ENCODE data around the gene SDC3.

SDC3 gene

DNA sequence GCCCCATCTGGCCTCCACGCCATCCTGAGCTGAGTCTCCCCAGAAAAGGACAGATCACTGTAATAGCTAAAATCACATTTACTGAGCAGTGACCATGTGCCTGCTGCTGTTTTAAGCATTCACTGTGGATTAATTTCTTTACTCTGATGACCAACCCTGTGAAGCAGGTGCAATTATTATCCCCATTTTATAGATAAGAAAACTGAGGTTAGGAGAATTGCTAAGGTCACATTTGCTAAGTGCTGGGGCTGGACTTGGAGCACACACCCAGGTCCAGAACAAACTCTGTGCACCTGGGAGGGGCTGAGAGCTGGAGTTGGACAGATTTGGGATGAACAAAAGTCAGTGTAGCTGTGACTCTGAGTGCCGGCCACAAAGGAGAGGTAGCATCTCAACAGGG, 58.0 kb downstream of the SDC3 start:
- DNase-seq (ENCODE audit: low read depth in 2 of 2): no peak

DNA sequence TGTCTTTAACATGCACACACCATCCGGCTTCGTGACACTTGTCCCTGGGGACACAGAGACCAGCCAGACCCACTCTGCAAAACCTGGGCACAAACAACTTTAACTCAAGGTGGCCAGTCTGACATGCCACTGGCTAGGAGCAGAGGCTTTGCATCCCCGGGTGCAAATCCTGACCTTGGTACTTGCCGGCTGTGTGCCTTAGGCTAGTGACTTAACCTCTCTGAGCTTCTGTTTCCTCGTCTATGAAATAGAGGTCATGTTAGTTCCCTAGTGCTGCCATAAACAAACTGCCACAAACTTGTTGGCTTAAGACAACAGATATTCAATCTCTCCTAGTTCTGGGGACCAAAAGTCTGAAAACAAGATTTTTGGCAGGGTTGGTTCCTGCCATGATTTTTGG, 60.4 kb downstream of the SDC3 start:
- no peak for DNase-seq (ENCODE audit: low read depth in 2 of 2)

DNA sequence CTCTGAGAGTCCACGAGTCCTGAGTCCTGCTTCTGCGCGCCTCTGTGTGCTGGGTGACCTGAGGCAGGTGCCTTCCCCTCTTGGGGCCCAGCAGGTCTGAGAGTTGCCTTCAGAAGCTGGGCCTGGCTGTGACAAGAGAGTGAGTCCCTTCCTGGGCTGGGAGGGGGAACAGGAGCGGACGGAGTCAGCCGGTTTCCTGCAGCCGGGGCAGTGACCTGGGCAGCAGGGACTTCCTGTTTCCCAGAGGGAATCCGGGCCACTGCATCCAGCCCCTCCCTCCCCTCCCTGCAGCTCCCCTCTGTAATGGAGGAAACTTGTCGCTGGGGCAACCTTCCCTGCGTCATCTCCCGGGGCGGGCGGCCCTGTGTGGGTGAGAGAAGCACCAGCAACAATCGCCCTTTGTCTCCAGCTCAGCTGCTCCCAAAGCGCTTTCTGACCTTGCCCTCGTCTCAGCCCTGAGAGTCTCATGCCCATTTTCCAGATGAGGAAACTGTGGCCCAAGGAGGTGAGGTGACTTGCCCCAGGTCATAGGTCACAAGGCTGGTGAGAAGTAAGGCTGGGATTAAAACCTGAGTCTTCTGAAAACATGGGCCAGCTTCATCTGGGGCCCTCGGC, 61.1 kb downstream of the SDC3 start:
- DNase-seq (ENCODE audit: low read depth in 2 of 2): no peak

DNA sequence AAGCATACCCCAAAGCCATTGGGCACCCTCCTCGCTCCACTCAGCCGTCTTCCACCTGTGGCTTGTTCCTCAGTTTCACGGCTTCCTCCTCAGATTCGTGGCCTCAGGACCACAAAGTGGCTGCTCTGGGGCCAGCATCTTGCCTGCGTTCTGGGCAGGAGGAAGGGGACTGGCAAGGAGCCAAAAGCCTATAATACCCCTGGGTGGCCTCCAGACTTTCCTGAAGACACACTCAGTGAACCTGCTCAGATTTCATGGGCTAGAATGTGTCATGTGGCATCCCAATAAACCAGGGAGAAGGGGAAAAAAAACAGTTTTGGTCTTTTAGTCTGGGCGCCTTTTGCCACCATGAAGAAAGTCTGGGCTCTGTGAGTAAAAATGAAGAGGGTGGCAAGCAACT, 62.0 kb downstream of the SDC3 start:
- DNase-seq (ENCODE audit: low read depth in 2 of 2): no peak

DNA sequence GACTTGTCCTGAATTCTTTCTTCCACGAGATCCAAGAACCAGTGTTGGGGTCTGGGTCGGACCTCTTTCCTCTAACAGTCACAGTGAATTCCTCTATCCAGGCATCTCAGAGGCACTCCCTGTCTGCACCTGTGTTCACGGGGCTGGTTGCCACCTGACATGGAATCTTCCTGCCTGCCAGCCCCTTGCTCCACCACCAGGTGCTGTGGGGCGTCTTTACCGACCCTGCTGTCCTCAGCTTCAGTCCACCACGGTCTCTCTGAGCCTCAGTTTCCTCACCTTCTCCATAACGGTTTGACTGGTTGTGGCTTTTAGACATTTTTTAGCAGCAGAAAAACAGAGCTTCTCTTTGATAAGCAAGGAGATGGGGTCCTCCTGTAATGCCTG, 62.7 kb downstream of the SDC3 start:
- DNase-seq (ENCODE audit: low read depth in 2 of 2): no peak

DNA sequence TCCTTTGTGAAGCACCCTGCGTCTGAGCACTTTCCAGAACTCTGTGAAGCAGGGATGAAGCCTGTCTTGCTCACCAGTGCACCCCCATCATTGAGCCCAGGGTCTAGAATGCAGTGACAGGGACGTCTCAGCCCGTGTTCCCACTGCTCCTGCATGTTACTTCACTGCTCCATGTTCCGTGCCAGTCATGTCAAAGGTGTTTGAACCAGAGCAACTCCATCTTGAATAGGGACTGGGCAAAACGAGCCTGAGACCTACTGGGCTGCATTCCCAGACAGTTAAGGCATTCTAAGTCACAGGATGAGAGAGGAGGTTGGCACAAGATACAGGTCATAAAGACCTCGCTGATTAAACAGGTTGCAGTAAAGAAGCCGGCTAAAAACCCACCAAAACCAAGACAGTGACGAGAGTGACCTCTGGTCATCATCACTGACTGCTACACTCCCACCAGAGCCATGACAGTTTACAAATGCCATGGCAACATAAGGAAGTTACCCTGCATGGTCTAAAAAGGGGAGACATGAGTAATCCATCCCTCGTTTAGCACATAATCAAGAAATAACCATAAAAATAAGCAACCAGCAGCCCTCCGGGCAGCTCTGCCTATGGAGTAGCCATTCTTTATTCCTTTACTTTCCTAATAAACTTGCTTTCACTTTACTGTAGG, 63.2 kb downstream of the SDC3 start:
- no peak for DNase-seq (ENCODE audit: low read depth in 2 of 2)

DNA sequence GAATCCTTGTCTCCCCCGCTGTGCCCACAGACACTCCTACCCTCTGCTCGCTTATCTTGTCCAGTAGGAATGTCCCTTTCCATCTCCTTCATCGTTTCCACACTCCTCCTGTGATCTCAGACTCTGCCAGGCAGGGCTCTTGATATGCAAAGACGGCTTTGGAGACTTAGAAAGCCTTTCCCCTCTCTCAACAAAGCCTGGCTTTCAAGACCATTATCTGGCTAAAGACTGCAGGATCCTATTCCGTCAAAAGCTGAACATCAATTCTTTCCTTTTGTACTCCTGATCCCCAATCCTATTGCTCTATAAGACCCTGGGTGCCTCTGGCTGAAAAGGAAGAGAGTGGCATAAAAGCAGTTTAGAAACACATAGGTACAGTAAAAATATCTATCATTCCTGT, 63.9 kb downstream of the SDC3 start:
- DNase-seq (ENCODE audit: low read depth in 2 of 2): no peak

DNA sequence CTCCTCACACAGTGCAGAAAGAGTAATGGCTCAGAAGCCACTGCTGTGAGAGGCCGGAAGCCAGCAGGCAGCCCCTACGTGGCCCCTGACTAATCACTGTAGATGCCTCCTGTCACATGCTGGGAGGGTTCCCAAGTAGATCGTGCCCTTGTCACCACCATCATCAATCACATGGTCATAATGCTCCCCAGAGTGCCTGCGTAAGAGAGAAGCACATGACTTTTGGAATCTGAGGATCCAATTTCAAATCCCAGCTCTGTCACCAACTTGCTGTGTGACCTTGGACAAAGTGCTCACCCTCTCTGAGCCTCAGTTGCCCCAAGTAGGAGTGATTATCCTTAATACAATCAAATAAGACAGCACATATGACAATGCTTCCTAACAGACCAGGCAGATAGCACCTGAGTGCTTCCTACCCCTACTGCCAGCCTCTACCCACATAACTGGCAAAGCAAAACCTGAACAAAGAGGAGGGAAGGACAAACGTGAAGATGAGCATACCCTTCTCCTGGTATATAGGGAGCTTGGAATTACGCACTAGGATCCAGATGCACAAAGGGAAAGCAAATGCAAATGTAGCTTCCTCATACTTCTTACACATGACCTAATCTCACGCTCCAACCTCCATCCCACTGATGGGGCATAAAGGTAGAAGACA, 65.7 kb downstream of the SDC3 start:
- DNase-seq (ENCODE audit: low read depth in 2 of 2): no peak

DNA sequence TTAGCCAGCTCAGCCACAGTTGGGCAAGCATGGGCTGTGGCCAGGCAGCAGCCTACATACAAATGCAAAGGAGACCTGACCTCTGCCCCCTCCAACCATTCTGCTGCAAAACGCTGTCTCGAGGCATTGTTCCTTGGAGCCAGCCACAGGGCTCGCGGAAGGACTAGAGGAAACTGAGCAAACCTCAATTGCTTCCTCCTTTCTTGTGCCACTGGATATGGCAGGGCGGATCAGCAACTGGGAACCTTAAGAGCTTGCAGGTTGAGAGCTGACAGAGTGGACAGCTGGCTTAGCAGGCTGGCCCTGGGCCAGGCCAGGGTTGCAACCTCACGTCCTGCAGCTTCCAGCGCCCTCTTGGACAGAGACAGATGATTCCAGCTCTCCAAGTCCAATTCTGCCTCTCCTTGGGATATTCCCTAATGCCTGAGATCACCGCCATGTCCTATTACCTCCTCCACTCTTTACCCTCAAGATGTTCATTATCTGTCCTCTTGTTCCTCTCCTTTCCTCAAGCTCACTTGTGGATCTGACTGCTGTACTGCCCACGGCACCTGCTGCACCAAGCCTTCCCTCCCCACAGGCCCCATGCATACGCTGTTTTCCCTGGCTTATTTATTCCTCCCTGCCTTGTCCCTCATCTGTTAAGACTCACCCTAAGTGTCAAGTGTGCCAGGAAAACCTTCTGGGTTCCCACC, 67.5 kb downstream of the SDC3 start:
- DNase-seq (ENCODE audit: low read depth in 2 of 2): no peak

DNA sequence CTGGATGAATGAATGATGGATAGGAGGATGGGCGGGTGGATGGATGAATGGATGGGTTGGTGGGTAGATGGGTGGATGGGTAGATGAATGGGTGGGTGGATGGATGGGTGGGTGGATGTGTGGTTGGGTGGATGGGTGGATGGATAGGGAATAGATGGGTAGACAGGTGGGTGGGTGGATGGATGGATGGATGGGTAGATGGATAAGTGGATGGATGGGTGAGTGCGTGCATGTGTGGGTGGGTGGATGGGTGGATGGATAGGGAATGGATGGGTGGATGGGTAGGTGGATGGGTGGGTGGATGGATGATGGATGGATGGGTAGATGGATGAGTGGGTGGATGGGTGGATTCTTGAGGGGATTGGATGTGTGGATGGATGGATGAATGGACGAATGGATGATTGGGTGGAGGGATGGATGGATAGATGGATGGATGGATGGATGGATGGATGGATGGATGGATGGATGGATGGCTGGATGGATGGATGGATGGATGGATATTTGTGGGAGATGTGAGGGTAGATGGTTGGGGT, 68.7 kb downstream of the SDC3 start:
- DNase-seq (ENCODE audit: low read depth in 2 of 2): no peak

DNA sequence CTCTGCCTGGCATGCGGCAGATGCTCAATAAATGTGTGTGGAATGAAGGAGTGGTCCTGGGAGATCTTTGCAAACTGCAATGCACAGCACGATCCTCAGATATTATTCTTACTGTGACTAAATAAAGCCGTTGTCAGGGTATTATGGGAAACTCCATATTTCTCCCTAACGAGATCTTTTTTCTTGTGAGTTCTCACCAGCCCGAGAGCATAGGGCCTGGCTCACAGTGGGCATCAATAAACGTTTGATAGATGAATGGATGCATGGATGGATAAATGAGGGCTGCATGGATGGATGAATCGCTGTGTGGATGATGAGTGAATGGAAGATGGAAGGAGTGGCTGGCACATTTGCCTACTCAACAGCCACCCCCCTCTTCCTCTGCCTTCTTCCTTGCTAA, 69.6 kb downstream of the SDC3 start:
- no peak for DNase-seq (ENCODE audit: low read depth in 2 of 2)

DNA sequence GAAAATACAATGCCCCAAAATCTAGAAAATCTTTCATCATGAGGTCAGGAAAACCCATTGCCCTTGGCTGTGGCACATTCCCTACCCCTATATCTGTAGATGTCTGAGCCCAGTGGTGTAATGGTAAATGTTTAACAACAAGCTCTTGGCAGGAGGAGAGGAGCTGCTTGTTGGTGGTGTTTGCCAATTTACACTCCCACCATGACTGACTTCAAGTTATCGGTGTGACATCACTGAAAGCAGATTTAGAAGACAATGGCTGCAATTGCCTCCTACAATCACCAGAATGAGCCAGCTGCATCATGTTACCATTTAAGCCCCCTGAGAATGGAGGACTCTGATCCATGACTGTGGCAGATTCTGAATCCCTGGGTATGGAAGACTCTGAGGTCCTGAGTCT, 70.9 kb downstream of the SDC3 start:
- no peak for DNase-seq (ENCODE audit: low read depth in 2 of 2)

DNA sequence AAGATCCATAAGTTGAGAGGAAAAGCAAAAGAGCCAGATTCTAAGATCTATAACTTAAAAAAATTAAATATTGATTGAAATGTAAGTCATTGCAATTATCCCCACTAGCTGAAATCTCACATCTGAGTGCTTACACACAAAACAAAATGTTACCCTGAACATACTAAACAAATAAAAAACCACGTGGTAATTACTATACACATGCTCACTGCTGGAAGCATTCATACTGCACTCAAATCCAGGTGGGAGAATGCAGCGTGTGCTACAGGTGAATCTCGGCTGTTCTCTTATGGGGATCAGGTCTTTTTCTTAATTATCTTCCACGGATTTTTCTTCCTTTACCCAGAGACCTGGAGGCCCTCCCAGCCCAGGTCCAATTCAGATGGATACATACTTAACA, 74.3 kb downstream of the SDC3 start:
- DNase-seq (ENCODE audit: low read depth in 2 of 2): no peak

DNA sequence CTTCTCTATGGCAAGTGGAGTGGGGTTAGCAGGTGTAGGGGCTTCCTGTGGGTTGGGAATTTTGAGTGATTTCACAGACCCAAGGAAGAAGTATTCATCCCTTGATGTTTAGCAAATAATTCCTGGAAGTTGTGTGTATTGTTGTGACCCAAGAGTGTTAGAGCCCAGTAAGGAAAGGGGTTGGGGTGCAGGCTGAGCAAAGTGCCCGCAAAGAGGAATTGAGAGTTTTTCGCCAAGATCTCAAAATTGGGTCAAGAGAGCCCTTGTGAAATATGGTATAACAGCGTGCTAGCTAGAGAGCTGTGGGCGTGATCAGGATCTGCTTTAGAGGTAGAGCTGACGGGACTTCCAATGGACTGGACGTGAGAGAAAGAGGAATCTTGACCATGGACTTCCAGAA, 78.0 kb downstream of the SDC3 start:
- no peak for DNase-seq (ENCODE audit: low read depth in 2 of 2)

DNA sequence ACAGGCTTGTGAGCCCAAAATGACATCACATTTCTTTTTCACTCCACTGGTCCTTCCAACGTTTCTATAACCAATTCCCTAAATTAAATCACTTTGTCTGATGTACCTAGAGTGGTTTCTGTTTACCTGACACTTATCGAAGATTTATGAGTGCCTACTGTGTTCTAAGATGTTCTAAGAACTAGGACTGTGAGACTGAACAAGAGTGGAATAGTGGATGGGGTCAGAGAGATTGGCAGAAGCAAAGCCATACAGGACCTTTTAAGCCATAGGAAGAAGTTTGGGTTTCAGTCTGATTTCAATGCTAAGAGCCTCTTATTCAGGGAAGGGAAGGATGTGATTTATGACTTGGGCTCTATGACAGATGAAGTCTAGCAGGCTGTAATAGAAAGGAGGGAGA, 78.7 kb downstream of the SDC3 start:
- DNase-seq (ENCODE audit: low read depth in 2 of 2): no peak

DNA sequence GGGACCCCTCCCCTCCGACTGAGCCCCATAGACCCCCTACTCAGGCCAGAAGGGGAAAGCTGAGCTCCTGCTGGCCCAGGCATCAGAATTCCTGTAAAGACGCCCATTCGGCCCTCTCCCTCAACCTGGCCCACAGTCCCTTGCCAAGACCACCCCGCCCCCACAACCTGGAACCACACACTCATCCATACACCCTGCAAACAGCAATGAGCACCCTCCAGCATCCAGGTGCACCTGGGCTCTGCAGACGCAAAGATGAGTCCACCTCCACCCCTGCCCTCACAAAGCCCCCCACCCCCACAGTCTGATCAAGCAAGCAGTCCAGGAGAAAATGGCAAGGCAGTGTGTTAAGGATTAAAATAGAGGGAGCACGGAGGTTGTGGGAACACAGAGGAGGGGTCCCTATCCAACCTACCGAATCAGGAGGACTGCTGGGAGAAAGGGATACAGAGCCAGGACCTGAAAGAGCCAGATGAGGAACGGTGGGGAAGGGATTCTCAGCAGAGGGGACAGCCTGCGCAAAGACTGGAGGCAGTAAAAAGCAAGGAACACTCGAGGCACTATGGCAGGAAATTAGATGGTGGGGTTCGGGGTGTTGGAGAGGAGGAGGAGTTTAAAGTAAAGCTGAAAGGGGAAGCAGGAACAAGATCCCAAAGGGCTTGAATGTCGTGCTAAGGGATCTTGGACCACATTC, 83.7 kb downstream of the SDC3 start:
- DNase-seq (ENCODE audit: low read depth in 2 of 2): no peak

DNA sequence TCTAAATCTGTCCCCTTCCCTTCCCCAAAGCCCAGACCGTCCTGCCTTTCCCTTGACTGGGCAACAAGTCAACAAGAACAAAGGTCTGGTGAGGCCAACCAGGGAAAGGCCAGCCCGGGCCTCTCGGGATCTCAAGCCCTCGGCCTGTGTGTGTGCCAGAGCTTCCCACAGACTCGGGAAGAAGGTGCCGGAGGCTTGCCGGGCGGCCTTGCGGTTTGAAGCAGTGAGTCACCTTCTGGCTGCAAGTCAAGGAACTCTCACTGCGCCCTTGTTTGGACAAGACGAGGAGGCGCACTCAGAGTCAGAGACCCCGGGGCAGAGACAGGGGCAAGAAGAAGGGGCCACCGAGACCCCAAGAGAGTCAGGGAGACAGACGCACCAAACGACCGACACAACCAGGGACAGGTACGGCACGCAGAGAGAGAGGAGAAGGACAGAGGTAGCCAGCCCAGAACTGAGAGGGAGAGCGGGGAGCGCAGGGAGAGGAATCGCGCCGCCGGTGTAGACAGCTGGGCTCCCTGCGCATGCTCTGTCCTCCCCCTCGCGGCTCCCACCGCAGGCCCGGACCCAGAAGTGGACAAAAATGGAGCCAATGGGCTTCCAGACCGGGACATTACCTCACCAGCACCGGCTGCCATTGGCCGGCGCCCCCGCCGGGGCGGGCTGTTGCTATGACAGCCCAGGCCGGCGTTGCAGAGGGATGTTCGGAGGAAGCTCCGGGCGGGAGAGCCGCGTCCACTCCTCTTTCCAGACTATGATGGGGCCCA, 84.4 kb downstream of the SDC3 start:
- peak; percentile 28 to 58 for DNase-seq (ENCODE audit: low read depth in 2 of 2)

DNA sequence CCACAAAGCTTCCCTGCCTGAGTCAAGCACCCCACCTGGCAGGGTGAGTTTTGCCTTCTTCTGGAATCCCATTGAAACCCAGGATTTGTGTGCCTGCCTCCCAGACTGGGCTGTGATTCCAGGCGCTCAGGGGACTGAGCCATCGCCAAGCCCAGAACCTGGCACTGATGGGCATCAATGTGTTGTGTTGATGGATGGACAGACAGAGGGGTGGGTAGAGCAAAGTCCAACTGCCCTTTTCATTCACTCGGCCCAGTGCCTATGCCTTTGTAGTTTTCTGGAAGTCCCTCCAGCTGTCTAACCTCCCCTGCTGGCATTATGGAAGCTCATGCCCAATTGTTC, 85.0 kb downstream of the SDC3 start:
- DNase-seq (ENCODE audit: low read depth in 2 of 2): no peak

DNA sequence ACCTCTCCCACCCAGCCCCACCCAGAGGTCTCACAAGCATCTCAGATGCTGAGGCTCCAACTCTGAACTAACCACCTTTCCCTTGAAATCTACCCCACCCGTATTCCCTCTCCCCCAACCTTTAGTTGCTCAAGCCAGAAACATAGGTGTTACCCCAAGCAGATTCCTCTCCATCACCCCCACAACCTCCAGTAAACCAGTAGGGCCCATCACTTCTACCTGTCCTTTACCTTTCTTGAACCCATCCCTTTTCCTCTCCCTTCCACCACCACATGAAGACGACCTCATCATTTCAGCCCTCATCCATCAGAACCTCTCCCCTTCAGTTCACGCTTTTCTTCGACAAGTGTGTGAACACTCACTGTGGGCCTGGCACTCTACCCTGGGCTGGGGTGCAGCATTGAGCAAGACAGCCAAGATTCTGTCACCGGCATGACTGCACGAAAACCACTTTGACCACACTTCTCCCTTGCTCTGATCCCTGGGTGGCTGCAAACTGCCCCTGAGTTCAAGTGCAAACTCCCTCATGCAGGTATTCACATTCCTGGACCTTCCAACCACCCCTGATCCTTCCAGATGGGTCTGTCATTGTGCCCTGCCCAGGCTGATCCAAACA, 85.5 kb downstream of the SDC3 start:
- DNase-seq (ENCODE audit: low read depth in 2 of 2): no peak

DNA sequence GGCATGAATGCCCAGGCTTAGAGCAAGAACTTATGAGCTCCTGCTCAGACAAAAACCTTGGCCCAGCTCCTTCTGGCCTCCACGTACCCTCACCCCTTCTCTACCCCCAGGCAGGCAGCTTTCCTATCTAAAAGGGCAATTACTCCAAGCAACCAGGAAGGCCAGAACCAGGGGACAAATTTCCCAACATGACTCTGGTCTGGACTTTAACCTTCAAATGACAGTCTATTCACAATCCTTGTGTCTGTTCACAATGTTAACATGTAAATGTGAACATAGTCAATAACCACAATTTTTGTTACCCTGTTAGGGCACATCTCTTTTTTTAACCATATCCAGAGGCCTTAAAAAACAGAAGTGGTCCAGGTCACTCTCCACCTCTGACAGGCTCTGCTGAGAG, 86.6 kb downstream of the SDC3 start:
- DNase-seq (ENCODE audit: low read depth in 2 of 2): no peak

DNA sequence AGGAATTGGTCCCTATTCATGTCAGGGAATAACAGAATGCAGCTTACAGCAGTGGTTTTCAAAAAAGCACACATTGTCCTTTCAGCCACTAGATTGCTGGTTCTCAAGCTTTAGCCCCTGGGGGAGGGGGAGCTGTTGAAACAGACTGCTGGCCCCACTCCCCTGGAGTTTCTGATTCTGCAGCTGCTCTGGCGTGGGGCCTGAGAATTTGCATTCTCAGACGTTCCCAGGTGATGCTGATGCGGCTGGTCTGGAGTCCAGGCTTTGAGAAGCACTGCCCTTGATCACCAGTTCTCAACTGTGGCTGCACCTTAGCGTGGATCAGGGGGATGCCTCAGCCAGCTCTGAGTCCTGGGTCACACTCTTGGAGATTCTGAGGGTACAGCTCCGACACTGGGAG, 88.3 kb downstream of the SDC3 start:
- no peak for DNase-seq (ENCODE audit: low read depth in 2 of 2)

All from stimulated activated CD4-positive, alpha-beta T cell treated with anti-CD3 and anti-CD28 coated beads, Interleukin-12 subunit alpha, Interleukin-12 subunit beta, amount 100 ng/mL, for 24 hours (primary cell).